ENCODE data around the gene APOB.

GRCh38 chr2:20959252-20959651 lies 84.6 kb downstream of the APOB start:
- TF ChIP-seq EZH2phosphoT487 (IDR thresholded peaks at IDR 0.05; ENCODE audit: borderline replicate concordance, low read length) (no peak), EZH2 (IDR thresholded peaks at IDR 0.05; ENCODE audit: low read length, unreplicated experiment) (no peak)
- TF ChIP-seq, protein P1, sequence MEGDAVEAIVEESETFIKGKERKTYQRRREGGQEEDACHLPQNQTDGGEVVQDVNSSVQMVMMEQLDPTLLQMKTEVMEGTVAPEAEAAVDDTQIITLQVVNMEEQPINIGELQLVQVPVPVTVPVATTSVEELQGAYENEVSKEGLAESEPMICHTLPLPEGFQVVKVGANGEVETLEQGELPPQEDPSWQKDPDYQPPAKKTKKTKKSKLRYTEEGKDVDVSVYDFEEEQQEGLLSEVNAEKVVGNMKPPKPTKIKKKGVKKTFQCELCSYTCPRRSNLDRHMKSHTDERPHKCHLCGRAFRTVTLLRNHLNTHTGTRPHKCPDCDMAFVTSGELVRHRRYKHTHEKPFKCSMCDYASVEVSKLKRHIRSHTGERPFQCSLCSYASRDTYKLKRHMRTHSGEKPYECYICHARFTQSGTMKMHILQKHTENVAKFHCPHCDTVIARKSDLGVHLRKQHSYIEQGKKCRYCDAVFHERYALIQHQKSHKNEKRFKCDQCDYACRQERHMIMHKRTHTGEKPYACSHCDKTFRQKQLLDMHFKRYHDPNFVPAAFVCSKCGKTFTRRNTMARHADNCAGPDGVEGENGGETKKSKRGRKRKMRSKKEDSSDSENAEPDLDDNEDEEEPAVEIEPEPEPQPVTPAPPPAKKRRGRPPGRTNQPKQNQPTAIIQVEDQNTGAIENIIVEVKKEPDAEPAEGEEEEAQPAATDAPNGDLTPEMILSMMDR (conservative IDR thresholded peaks at IDR 0.05; ENCODE audit: low read depth, low read length), result no peak

All from PC-3 (cell line).